ENCODE measurements around the gene CFAP58. TPM values are rescaled to one million over a fixed set of nuclear protein-coding genes. Genes with fewer than 3 reads are reported as not detected.

Gene CFAP58
- total and polyA plus RNA-seq, 2 donors (not counting 3 experiments of a cell fraction or from before 2014, with no cell fraction given), result 0.07 to 0.29 TPM

GRCh38 chr10:104333032-104333727 is 20.5 kb upstream of the CFAP58 start:
- no peaks in the 10 kb centered on the region for H3K9me1 ChIP-seq (replicated peaks; ENCODE audit: control insufficient read depth, extremely low read depth, insufficient read depth, low read length)
- H2AFZ ChIP-seq (ENCODE audit: low read depth, low read length), result no peak overlapping the region
- dilution Hi-C loops (cut with MboI; ENCODE audit: extremely low pct_ligation_motif_present, low sequenced_read_pairs) (no loop called here), intact Hi-C loops (cut with micrococcal nuclease) (loop anchor here (10.0 kb wide), 2 partner anchors 288 to 428 kb away; no protein-coding TSS in a partner anchor)
- DNase-seq (ENCODE audit: low read depth, low spot score) (no peak), FAIRE-seq (no peak)
- no peak overlapping the region for H3K4me3 ChIP-seq (replicated peaks in 1 of 3; ENCODE audit: insufficient read depth in 1 of 3, low read depth in 1 of 3, low read length in 3 of 3)
- ChIA-PET CTCF (interaction anchor here (2.0 to 3.7 kb wide), 2 partner anchors 12 to 27 kb away, joined by 4 to 21 read pairs; no protein-coding TSS in a partner anchor), POLR2A (no interaction called here)
- peaks cover 71% of the 10 kb centered on the region for H3K4me1 ChIP-seq (ENCODE audit: control insufficient read depth, extremely low read depth, insufficient read depth, low read length)
- TF ChIP-seq MYC (IDR thresholded peaks at IDR 0.05; ENCODE audit: low read depth, low read length), result no peak
- no peak for TF ChIP-seq GATA2 (IDR thresholded peaks at IDR 0.05; ENCODE audit: insufficient read depth, insufficient read length, low read depth, low read length)
- no peak overlapping the region for H3K9ac ChIP-seq (replicated peaks; ENCODE audit: extremely low read depth, insufficient read depth, low read length)
- peak overlapping the region; percentile 96 for H3K27ac ChIP-seq (ENCODE audit: insufficient read depth, low read depth, low read length)
- peak overlapping the region; percentile 69 for H3K4me2 ChIP-seq (ENCODE audit: insufficient read depth, low read length)
- no peaks in the 10 kb centered on the region for H4K20me1 ChIP-seq (replicated peaks; ENCODE audit: control insufficient read depth, extremely low read depth, insufficient read depth, low read length)
- peaks cover 88% of the 10 kb centered on the region for H3K79me2 ChIP-seq (ENCODE audit: control insufficient read depth, insufficient read depth, low read length)
- peaks cover 2 to 7% of the 10 kb centered on the region in 2 experiments for H3K36me3 ChIP-seq (ENCODE audit: control insufficient read depth in 2 of 2, extremely low read depth in 1 of 2, insufficient read depth in 2 of 2, low read length in 2 of 2)
- BruUV-seq (replicated peaks), result no TSS peak
- H3K9me3 ChIP-seq (replicated peaks; ENCODE audit: control insufficient read depth, insufficient read depth, low read length), result no peaks in the 10 kb centered on the region
- H3K27me3 ChIP-seq (ENCODE audit: control insufficient read depth in 2 of 2, insufficient read depth in 2 of 2, low read length in 2 of 2), result no peaks in the 10 kb centered on the region

DNA sequence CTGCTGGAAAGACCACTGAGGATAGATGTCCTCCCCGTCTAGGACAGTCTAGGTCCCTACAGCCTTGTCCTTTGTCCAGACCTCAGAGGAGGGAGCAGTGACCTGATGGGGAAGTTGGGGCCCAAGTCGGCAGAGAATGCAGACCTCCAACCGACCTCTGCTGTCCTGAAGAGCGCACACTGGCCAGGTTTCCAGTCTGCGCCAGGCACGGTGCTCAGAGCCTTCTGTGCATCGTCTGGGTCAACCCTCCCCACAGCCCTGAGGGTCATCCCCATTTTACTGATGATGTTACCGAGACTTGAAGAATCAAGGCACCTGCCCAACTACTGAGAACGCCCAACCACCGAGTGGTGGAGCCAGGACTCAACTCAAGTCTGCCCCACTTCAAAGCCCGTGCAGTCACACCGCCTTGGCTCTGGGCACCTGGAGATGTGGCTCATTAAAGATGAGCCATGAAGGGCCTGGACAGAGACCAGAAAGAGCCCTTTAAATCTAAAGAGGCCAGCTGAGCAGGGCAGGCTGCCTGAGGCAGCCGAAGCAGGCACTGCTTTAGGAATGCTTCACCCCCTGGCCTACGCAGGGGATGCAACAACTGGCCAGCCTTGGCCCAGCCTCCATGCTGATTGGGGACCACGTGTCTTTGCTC is 19.8 kb upstream of the CFAP58 start:
- POLR2A ChIA-PET, result no interaction called here
- Histone ChIP-seq H3K4me3 (replicated peaks in 1 of 3; ENCODE audit: insufficient read depth in 1 of 3, low read depth in 1 of 3, low read length in 3 of 3) (no peak overlapping the region), H3K79me2 (ENCODE audit: control insufficient read depth, insufficient read depth, low read length) (peaks cover 83% of the 10 kb centered on the region), H3K9me1 (replicated peaks; ENCODE audit: control insufficient read depth, extremely low read depth, insufficient read depth, low read length) (no peaks in the 10 kb centered on the region), H4K20me1 (replicated peaks; ENCODE audit: control insufficient read depth, extremely low read depth, insufficient read depth, low read length) (no peaks in the 10 kb centered on the region), H3K9ac (replicated peaks; ENCODE audit: extremely low read depth, insufficient read depth, low read length) (no peak overlapping the region), H3K4me1 (ENCODE audit: control insufficient read depth, extremely low read depth, insufficient read depth, low read length) (peaks cover 65% of the 10 kb centered on the region), H3K27ac (ENCODE audit: insufficient read depth, low read depth, low read length) (no peak overlapping the region), H3K27me3 (ENCODE audit: control insufficient read depth in 2 of 2, insufficient read depth in 2 of 2, low read length in 2 of 2) (no peaks in the 10 kb centered on the region), H3K9me3 (replicated peaks; ENCODE audit: control insufficient read depth, insufficient read depth, low read length) (no peaks in the 10 kb centered on the region), H2AFZ (ENCODE audit: low read depth, low read length) (no peak overlapping the region), H3K4me2 (ENCODE audit: insufficient read depth, low read length) (no peak overlapping the region), H3K36me3 (ENCODE audit: control insufficient read depth in 2 of 2, extremely low read depth in 1 of 2, insufficient read depth in 2 of 2, low read length in 2 of 2) (peaks cover 2 to 7% of the 10 kb centered on the region in 2 experiments)
- dilution Hi-C loops (cut with MboI; ENCODE audit: extremely low pct_ligation_motif_present, low sequenced_read_pairs) (no loop called here), intact Hi-C loops (cut with micrococcal nuclease) (loop anchor here (10.0 kb wide), 2 partner anchors 289 to 429 kb away; no protein-coding TSS in a partner anchor)
- DNase-seq (ENCODE audit: low read depth, low spot score) (no peak), FAIRE-seq (no peak)
- no TSS peak for BruUV-seq (replicated peaks)
- no peak for TF ChIP-seq FOS (IDR thresholded peaks at IDR 0.05; ENCODE audit: borderline replicate concordance, insufficient read depth, low read length)
- TF ChIP-seq, protein P1, sequence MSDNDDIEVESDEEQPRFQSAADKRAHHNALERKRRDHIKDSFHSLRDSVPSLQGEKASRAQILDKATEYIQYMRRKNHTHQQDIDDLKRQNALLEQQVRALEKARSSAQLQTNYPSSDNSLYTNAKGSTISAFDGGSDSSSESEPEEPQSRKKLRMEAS (IDR thresholded peaks at IDR 0.05; ENCODE audit: insufficient read depth, insufficient read length), result no peak
- TF ChIP-seq EZH2 (IDR thresholded peaks at IDR 0.05; ENCODE audit: borderline replicate concordance, low read depth, low read length, severe bottlenecking), result no peak
- TF ChIP-seq JUN (IDR thresholded peaks at IDR 0.05; ENCODE audit: borderline replicate concordance, insufficient read depth, insufficient read length, low read depth), result no peak
- no peak for TF ChIP-seq MYC (IDR thresholded peaks at IDR 0.05; ENCODE audit: low read depth, low read length)
- TF ChIP-seq GATA2 (IDR thresholded peaks at IDR 0.05; ENCODE audit: insufficient read depth, insufficient read length, low read depth, low read length), result no peak
- no peak for TF ChIP-seq CTCF (IDR thresholded peaks at IDR 0.05; ENCODE audit: extremely low read depth in 1 of 2, insufficient read depth in 1 of 2, low read depth in 1 of 2, low read length in 2 of 2)
- CTCF ChIA-PET, result interaction anchor here (2.0 to 3.7 kb wide), 2 partner anchors 12 to 28 kb away, joined by 4 to 21 read pairs; no protein-coding TSS in a partner anchor
